DND-41 (cell line): ENCODE measurements around the gene SPTAN1.
A peak's percentile ranks its signal among the peaks of the same experiment; 100 is the strongest.

Experiments
- ATAC-seq: fragments of 200-7000 bp; cut with Tn5 transposase; 3 replicates; pipeline ENCODE4 v1.9.1; 2021; ENCODE audit warnings: low read depth; ENCODE audit not compliant: insufficient read depth
- DNase-seq: peaks from one replicate; pipeline ENCODE4 v3.0.0-alpha.2; 2020
- H2AFZ ChIP-seq: 2 replicates; pipeline ENCODE4 v1.6.0; 2012; ENCODE audit warnings: low read depth, low read length
- H3K27ac ChIP-seq: 2 replicates; pipeline ENCODE4 v1.5.1; 2012; ENCODE audit warnings: low read length, inconsistent platforms
- H3K27me3 ChIP-seq: fragments of 200-600 bp; sonication (generic); 2 replicates; pipeline ENCODE4 v1.6.0; 2012; ENCODE audit warnings: low read length, mild to moderate bottlenecking, inconsistent platforms; ENCODE audit not compliant: insufficient read depth, poor library complexity
- H3K36me3 ChIP-seq: 2 replicates; pipeline ENCODE4 v1.5.1; 2012; ENCODE audit warnings: low read length, inconsistent platforms; ENCODE audit not compliant: insufficient read depth
- H3K4me1 ChIP-seq: 2 replicates; pipeline ENCODE4 v1.5.1; 2012; ENCODE audit warnings: mild to moderate bottlenecking, low read length; ENCODE audit not compliant: insufficient read depth
- H3K4me2 ChIP-seq: 2 replicates; pipeline ENCODE4 v1.6.0; 2012; ENCODE audit warnings: mild to moderate bottlenecking, moderate library complexity, low read length, inconsistent platforms; ENCODE audit not compliant: insufficient read depth
- H3K4me3 ChIP-seq, 2 experiments: fragments of 200-600 bp in 1 of 2; shearing (Covaris generic) in 1 of 2; 2 replicates each; pipeline ENCODE4 v1.5.1; 2012 to 2016; ENCODE audit warnings: inconsistent platforms in 2 of 2, low read length in 2 of 2, mild to moderate bottlenecking in 2 of 2, low read depth in 1 of 2, moderate library complexity in 1 of 2
- H3K79me2 ChIP-seq: 2 replicates; pipeline ENCODE4 v1.6.0; 2012; ENCODE audit warnings: low read length, inconsistent platforms; ENCODE audit not compliant: insufficient read depth
- H3K9ac ChIP-seq: 2 replicates; pipeline ENCODE4 v1.6.0; 2012; ENCODE audit warnings: low read depth, mild to moderate bottlenecking, inconsistent platforms, low read length, moderate library complexity
- H3K9me3 ChIP-seq: 2 replicates; pipeline ENCODE4 v1.5.1; 2012; ENCODE audit warnings: low read length, moderate library complexity, mild to moderate bottlenecking, inconsistent platforms; ENCODE audit not compliant: insufficient read depth, severe bottlenecking
- H4K20me1 ChIP-seq: 2 replicates; pipeline ENCODE4 v1.6.0; 2012; ENCODE audit warnings: low read length; ENCODE audit not compliant: insufficient read depth
- EZH2 ChIP-seq: IDR thresholded peaks from 3 replicates; pipeline ENCODE4 v1.6.1; 2012; ENCODE audit warnings: borderline replicate concordance, low read depth, mild to moderate bottlenecking, moderate library complexity, low read length, inconsistent platforms; ENCODE audit not compliant: severe bottlenecking
- TF ChIP-seq, protein P1 (sequence below): IDR thresholded peaks from 2 replicates; pipeline ENCODE4 v1.5.1; 2012; ENCODE audit warnings: borderline replicate concordance, low read length, moderate library complexity, mild to moderate bottlenecking; ENCODE audit not compliant: poor library complexity, severe bottlenecking; ENCODE audit errors: extremely low read depth

The SPTAN1 gene

DNA sequence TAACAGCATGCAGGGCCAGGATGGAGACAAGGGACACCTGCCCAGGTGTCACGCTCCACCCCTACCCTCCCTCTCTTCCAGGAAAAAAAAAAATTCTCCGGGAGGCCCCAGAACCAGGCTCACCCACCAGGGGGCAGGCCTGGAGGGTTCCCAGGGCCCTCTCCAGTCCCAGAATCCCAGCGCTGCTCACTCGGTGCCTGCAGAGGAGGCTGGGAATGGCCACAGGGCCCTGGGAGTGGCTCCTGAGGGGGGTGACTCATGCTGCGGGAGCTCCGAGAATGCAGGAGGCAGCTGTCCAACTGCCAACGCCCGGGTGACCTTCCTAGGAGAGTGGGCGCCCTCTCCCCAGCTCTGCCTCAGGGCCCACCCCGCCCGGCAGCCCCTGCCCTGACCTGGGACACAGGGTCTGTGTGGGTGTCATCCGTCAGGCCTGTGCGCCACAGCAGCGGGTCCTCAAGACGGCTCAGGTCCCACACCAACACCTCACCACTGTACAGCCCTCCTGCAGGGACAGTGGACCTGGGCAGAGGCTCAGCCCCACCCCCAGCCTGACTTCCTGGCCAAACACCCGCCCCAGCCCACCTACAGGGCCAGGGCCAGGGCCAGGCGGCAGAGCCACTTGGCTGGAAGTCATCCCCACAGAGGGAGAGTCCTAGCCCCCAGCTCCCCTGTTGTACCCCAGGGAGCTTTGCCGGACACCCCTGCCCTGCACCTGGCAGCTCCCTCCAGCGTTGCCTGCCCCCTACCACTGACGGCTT lies 83.1 kb downstream of the SPTAN1 start:
- H3K4me1 ChIP-seq: no peaks in the 10 kb centered on the region
- no peaks in the 10 kb centered on the region for H3K27me3 ChIP-seq
- H3K36me3 ChIP-seq: peaks cover 78% of the 10 kb centered on the region
- H3K4me2 ChIP-seq: no peak overlapping the region
- H2AFZ ChIP-seq: no peak overlapping the region
- H3K9me3 ChIP-seq: no peaks in the 10 kb centered on the region
- no peak overlapping the region for H3K9ac ChIP-seq
- H4K20me1 ChIP-seq: peaks cover 7% of the 10 kb centered on the region; the same call in 1 of the 2 replicates
- H3K27ac ChIP-seq: no peak overlapping the region
- H3K4me3 ChIP-seq: no peak overlapping the region
- H3K79me2 ChIP-seq: no peaks in the 10 kb centered on the region; the same call in 1 of the 2 replicates
- DNase-seq (no peak), ATAC-seq (peak; percentile 25; the same call in 2 of the 3 replicates)
- TF ChIP-seq, protein P1, sequence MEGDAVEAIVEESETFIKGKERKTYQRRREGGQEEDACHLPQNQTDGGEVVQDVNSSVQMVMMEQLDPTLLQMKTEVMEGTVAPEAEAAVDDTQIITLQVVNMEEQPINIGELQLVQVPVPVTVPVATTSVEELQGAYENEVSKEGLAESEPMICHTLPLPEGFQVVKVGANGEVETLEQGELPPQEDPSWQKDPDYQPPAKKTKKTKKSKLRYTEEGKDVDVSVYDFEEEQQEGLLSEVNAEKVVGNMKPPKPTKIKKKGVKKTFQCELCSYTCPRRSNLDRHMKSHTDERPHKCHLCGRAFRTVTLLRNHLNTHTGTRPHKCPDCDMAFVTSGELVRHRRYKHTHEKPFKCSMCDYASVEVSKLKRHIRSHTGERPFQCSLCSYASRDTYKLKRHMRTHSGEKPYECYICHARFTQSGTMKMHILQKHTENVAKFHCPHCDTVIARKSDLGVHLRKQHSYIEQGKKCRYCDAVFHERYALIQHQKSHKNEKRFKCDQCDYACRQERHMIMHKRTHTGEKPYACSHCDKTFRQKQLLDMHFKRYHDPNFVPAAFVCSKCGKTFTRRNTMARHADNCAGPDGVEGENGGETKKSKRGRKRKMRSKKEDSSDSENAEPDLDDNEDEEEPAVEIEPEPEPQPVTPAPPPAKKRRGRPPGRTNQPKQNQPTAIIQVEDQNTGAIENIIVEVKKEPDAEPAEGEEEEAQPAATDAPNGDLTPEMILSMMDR: peak; percentile 38
- TF ChIP-seq EZH2: no peak

GRCh38 chr9:128636024-128636390 lies 83.6 kb downstream of the SPTAN1 start:
- peaks cover 84% of the 10 kb centered on the region for H3K36me3 ChIP-seq
- no peak overlapping the region for H3K27ac ChIP-seq
- H3K4me2 ChIP-seq: no peak overlapping the region
- no peak overlapping the region for H2AFZ ChIP-seq
- no peaks in the 10 kb centered on the region for H3K27me3 ChIP-seq
- no peak overlapping the region for H3K4me3 ChIP-seq
- no peak for TF ChIP-seq EZH2
- TF ChIP-seq, protein P1: no peak
- H3K9ac ChIP-seq: no peak overlapping the region
- peaks cover 1% of the 10 kb centered on the region for H3K79me2 ChIP-seq
- DNase-seq (no peak), ATAC-seq (no peak)
- H3K9me3 ChIP-seq: no peaks in the 10 kb centered on the region
- no peaks in the 10 kb centered on the region for H3K4me1 ChIP-seq
- H4K20me1 ChIP-seq: peaks cover 7% of the 10 kb centered on the region; the same call in 1 of the 2 replicates

- Histone ChIP-seq H3K27ac (no peak overlapping the region), H3K4me2 (no peak overlapping the region), H3K4me3 (no peak overlapping the region), H2AFZ (no peak overlapping the region), H3K9me3 (no peaks in the 10 kb centered on the region), H3K79me2 (peaks cover 9% of the 10 kb centered on the region), H3K4me1 (no peaks in the 10 kb centered on the region), H3K36me3 (peaks cover 83% of the 10 kb centered on the region), H3K27me3 (no peaks in the 10 kb centered on the region), H4K20me1 (peaks cover 12% of the 10 kb centered on the region; the same call in 1 of the 2 replicates), H3K9ac (no peak overlapping the region)
- DNase-seq (no peak), ATAC-seq (no peak)
- TF ChIP-seq EZH2: no peak
- TF ChIP-seq, protein P1: no peak
Measured at GRCh38 chr9:128636556-128637530, 84.5 kb downstream of the SPTAN1 start.
